ENCODE results near the gene CFAP20.

DNA sequence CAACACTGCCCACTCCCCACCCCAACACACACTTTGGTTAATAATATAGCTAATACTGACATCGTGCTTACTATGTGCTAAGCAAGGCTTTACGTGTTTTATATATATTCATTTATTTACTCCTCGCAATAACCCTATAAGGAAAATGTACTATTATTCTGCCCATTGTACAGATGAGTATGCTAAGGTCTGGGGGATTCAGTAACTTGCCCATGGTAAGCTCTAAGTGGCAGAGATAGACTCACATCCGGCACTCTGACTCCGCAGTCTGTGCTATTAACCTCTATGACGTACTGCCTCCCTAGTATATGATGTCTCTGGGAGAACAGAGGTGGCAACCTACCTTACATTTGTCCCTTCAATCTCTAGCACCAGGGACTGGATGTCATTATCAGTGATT is 12.7 kb downstream of the CFAP20 start:
- TF ChIP-seq, protein P1, sequence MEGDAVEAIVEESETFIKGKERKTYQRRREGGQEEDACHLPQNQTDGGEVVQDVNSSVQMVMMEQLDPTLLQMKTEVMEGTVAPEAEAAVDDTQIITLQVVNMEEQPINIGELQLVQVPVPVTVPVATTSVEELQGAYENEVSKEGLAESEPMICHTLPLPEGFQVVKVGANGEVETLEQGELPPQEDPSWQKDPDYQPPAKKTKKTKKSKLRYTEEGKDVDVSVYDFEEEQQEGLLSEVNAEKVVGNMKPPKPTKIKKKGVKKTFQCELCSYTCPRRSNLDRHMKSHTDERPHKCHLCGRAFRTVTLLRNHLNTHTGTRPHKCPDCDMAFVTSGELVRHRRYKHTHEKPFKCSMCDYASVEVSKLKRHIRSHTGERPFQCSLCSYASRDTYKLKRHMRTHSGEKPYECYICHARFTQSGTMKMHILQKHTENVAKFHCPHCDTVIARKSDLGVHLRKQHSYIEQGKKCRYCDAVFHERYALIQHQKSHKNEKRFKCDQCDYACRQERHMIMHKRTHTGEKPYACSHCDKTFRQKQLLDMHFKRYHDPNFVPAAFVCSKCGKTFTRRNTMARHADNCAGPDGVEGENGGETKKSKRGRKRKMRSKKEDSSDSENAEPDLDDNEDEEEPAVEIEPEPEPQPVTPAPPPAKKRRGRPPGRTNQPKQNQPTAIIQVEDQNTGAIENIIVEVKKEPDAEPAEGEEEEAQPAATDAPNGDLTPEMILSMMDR (IDR thresholded peaks at IDR 0.05), result no peak
- no peak for TF ChIP-seq EP300 (IDR thresholded peaks at IDR 0.05)
- TF ChIP-seq POLR2AphosphoS5 (IDR thresholded peaks at IDR 0.05), result no peak
- no peak for TF ChIP-seq POLR2A (IDR thresholded peaks at IDR 0.05; ENCODE audit: low read depth)

Data from esophagus muscularis mucosa (tissue), 4 donors.